Astrocyte (in vitro differentiated cells and primary cell): ENCODE data around the gene MIPOL1.

Experiments
- CTCF ChIP-seq: IDR thresholded peaks from 2 replicates; pipeline ENCODE4 v1.5.1; 2011; ENCODE audit warnings: low read depth, mild to moderate bottlenecking, inconsistent platforms, low read length, moderate library complexity; ENCODE audit not compliant: insufficient read depth
- EZH2 ChIP-seq: IDR thresholded peaks from 2 replicates; pipeline ENCODE4 v1.6.1; 2012; ENCODE audit warnings: mild to moderate bottlenecking, low read length, inconsistent platforms; ENCODE audit not compliant: insufficient read depth

GRCh38 chr14:37170237-37170636 is 27.5 kb upstream of the MIPOL1 start:
- TF ChIP-seq CTCF = no peak
- no peak for TF ChIP-seq EZH2
